Activated T-helper 1 cell treated with anti-CD3 and anti-CD28 coated beads, Interleukin-2, amount 50 U/mL, for 16 hours (primary cell): ENCODE measurements around the gene ZNF438.

Source experiments
- DNase-seq, 2 donors: peaks; one replicate each; pipeline ENCODE4 v3.0.0-alpha.2; 2020; ENCODE audit warnings: low read depth in 1 of 2, low spot score in 1 of 2

The ZNF438 gene

GRCh38 chr10:30849231-30850035, 182.2 kb downstream of the ZNF438 start:
- DNase-seq = no peak

DNA sequence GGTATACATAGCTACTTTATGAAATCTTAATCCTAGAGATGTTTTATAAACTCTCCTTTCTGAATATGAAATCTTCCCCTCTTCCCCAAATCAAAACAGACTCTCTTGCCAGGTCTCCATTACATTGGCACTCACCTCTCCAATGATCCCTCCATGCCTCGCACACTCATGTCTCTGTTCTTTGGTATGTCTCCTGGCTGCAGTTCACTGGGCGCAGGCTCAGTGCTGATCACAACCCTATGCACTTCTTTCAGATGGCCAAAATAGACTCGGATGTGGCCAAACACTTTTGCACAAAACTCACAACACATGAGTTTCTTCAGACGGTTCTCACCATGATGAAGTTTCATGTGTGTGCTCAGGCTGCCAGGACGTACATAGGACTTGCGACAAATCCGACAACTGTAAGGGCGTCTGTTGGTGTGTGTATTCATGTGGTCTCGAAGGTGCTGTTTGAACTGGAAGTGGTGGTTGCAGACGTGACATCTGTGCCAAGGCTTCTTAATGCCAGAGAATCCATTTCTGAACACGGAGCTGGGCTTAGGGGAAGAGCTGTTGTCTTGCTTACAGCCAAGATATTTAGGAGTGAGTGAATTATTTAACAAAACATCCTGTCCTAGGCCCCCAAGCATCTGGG, 183.2 kb downstream of the ZNF438 start:
- no peak for DNase-seq

DNA sequence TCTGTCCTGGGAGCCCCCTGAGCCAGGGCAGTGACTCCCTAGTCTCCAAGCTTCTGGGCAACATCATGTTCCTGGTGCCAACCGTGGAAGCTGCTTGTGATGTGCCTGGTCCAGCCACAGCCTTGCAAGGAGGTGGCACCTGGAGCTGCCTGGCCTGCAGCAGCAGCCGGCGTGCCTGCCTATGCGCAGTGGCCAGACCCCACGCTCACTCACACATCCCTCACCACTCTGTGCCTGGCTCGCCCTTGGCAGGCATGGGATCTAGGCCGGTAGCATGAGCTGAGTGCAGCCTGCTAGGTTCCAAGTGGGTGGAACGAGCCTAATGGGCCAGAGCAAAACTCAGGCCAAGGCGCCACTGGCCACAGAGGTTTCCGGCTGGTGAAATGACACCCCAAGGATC, 184.0 kb downstream of the ZNF438 start:
- no peak for DNase-seq

DNA sequence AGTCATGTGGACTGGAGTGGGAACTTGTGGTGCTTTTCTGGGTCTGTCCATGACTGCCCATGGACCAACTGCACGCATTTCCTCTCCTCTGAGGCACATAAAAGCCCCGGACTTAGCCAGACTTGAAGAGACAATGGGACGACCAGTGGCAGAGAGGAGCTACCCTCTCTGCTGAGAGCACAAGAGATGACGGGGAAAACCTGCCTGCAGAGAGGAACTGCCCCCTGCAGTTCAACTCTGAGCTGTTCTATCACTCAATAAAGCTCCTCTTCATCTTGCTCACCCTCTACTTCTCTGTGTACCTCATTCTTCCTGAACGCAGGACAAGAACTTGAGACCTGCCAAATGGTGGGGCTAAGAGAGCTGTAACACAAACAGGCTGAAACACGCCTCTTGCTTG, 184.5 kb downstream of the ZNF438 start:
- no peak for DNase-seq

DNA sequence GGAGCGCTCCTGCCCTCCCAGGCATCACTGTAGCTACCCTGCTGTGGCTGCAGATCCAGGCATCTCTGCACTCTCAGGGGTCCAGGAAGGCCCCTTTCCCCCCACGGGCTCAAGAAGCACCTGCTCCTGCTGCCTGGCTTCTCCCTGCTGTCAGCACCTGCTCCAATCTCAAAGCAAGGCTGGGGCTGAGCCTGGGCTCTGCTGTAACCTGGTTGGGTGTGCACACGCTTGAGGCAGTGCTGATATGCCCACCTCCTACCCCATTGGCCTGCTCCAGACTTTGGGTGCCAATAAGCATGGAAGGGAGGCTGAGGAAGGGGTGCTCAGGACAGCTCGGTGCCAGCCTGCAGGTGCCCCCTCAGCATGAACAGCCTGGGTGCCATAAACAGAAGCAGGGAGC, 185.0 kb downstream of the ZNF438 start:
- no peak for DNase-seq

DNA sequence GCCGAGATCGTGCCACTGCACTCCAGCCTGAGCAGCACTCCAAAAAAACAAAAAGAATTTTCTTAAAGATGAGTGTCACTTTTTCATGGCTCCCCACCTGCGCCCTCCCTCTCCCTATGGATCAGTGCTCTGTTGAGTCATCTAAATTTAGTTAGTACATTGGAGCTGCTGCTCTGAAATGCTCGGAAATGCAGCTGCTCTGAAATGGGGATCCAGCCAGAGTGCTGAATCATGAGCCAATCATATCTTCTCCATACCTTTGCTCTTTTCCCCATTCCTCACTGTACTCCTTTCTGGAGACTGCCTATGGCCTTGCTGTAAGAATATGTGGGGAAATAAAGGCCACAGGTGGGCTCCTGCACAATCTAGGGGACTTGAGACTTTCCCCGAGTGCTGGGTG, 188.8 kb downstream of the ZNF438 start:
- no peak for DNase-seq

- no peak for DNase-seq
Measured at GRCh38 chr10:30842185-30842584, 189.5 kb downstream of the ZNF438 start.

DNA sequence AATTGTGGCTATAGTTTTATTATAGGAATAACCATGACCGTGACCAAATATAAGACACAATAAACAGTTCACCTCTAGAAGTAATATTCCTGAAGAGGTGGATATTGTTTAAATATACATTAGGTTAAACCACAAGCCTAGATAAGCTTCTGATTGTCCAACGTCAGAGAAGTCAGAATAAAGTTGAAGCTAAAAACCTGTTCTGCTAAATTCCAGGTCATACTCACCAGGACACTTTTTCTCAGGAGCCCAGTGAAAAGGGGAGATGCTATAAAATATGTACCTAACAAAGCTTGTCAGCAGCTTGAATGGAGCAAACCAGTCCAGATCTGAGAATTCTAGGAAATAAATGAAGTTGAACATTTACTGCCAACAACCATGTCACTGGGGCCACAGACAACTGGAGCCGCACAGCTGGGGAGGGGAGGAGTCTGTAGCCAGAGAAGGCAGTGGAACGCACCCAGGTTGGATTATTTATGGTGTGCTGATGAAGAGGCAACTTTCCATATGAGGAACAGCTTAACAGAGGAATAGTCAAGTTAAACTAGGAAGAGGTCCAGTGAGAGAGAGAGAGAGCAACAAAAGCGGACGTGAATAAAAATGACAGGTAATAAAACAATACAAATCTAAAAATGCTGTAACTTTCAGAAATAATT, 191.1 kb downstream of the ZNF438 start:
- no peak for DNase-seq

GRCh38 chr10:30839652-30840051, 192.0 kb downstream of the ZNF438 start:
- DNase-seq = no peak

GRCh38 chr10:30836406-30836805, 195.3 kb downstream of the ZNF438 start:
- no peak for DNase-seq

- no peak for DNase-seq
Measured at GRCh38 chr10:30835146-30835545, 196.5 kb downstream of the ZNF438 start.

DNA sequence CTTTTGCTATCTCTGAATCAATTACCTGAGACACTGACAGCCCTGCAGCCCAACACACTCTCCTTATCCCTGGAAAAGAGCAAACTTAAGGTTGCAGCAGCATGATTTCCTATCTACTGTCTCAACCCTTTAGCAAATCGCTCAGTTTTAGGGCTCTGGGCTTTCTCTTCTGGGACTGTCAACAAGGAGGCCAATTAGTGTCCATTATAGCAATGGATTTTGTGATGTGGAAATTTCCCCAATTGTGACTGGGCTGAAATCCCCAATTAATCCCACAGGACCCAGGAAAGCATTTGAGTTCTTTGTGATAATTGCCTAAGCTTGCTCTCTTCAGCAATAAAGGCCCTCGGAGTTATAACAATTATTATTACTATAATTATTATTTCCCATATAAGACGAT, 197.0 kb downstream of the ZNF438 start:
- DNase-seq = no peak

- DNase-seq = no peak
Measured at GRCh38 chr10:30834153-30834552, 197.5 kb downstream of the ZNF438 start.

GRCh38 chr10:30833628-30833970, 198.1 kb downstream of the ZNF438 start:
- no peak for DNase-seq

GRCh38 chr10:30832749-30833627, 198.7 kb downstream of the ZNF438 start:
- DNase-seq = no peak

DNA sequence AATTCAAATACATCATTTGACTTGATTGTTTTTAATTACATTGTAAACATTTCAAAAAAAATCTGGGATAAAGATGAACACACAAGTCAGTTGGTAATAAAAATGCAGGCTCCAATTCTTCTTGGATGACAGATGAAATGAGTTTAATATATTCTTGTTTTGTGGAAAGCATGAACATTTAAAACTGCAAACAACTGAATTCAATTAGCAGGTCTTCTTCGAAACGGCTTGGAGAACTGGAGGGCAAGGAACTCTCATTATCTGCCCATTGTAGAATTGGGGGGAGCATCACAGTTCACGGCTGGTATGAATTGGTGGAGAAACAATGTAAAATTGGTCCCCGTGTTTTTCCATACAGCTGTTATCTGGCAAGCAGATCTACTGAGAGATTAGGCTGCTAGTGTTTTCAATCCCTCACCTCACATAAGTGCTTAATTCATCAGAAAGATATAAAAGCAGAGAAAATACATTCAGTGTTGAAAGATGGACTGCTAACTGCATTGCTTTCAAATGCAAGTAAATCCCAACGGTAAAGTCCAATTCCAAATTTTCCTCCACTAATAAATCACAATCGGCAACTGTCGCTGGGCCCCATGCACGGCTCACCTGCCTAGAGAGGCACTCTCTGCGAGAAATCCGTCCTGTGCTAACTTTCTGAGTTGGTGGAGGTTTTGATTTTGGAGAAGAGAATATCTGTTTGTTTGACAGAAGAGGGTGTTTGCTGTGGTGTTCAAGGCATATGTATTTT, 199.5 kb downstream of the ZNF438 start:
- DNase-seq = no peak

DNA sequence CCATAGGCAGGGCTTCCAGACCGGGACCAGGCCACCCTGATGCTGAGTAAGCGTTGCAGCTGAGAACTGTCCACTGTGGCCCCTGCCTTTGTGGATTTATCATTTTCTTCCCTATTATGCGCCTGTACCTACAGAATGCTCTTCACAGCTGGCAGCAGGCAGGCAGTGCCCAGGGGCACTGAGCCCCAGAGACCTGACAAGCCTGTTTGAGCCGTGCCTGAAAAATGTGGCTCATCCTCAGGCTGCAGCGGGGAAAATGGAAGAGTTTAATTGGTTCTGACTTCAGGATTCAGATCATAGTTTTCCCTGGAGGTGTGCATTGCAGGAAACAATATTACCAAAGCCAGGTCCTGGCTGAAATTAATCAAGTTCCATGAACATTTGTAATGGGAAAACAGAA, 200.2 kb downstream of the ZNF438 start:
- no peak for DNase-seq

DNA sequence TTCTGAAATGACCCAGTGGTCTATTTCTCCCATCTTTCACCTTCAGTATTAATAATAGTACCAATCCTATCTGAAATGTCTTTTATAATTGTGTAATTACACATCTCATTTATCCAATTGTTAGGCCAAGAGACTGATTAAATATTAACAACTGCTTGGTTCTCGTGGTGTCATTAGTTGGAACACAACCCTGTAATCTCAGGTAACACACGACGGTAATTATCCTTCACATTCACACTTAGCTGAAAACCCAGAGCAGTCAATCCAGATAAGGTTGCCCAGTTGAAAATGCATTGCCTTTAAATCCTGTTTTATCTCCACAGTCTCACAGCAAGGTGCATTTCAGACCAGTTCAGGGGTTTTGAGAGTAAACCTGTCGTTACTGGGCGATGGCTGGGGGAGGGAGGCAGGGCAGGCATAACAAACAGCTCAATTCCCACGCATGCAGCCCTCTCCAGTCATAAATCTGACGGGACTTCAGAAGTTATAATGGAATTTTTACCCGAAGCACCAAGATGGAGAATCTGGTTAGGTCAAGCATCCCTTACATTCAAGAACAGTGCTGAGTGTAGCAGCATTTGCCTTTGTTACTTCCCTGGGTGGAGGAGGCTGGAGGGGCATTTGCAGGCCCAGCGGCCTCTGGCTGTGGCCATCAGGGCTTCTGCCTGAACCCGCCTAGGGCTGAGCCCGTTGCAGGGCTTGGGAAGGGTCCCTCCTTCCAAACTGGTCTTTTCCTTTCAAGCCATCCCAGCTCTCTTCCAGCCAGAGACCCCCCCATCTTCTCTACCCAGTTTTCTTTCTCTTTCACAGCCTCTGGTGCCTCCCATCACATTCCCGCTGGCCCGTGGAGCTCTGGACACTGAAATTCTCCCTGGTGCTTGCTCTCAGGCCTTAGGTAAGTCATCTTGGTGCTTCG, 201.1 kb downstream of the ZNF438 start:
- DNase-seq = no peak

GRCh38 chr10:30829901-30830300, 201.8 kb downstream of the ZNF438 start:
- DNase-seq = no peak

DNA sequence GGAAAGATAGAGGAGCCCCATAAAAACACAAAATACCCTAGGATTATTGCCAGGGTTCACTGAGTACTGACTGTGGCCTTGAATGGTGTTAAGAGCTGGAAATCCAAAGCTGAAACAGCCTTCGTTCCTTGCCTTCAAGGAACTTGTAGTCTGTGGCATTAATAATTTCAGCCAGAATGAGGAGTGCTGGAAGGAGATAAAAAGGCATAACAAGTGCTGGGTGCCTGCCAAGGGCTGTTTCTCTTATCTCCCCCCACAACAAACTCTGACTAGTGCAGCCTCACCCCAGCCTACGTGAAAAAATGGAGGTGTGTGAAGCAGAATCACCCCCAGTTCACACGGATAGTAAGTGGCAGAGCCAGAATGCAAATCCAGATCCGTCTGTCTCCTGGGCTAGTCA, 203.0 kb downstream of the ZNF438 start:
- DNase-seq = no peak
